Transverse colon (tissue), 4 donors: Measurements from ENCODE around the gene ADAMTS14.

ENCODE experiments used
- CTCF ChIP-seq, 5 experiments: fragments of 200-600 bp in 3 of 5; fragments of 450-650 bp in 2 of 5; sonication (generic) in 3 of 5; IDR thresholded peaks; 1 replicate in 2 of 5; 2 replicates in 3 of 5; pipeline ENCODE4 v1.5.1; 2016 to 2017; ENCODE audit warnings: antibody characterized with exemption in 5 of 5, inconsistent platforms in 3 of 5, mild to moderate bottlenecking in 2 of 5, moderate library complexity in 1 of 5
- EP300 ChIP-seq: sonication (generic); formaldehyde crosslinking; IDR thresholded peaks from one replicate; pipeline ENCODE4 v1.6.1; 2017; ENCODE audit warnings: antibody characterized with exemption, low read depth
- POLR2A ChIP-seq: fragments of 450-650 bp; IDR thresholded peaks from one replicate; pipeline ENCODE4 v1.6.1; 2016; ENCODE audit warnings: antibody characterized with exemption, mild to moderate bottlenecking, moderate library complexity
- POLR2AphosphoS5 ChIP-seq, 3 donors: sonication (generic); formaldehyde crosslinking; IDR thresholded peaks; one replicate each; pipeline ENCODE4 v1.6.1; 2016; ENCODE audit warnings: antibody characterized with exemption in 3 of 3

- TF ChIP-seq CTCF (IDR thresholded peaks at IDR 0.05) (no peak), POLR2AphosphoS5 (IDR thresholded peaks at IDR 0.05) (no peak), POLR2A (no peak), EP300 (no peak)
Observed at GRCh38 chr10:70629338-70629737, 43.0 kb upstream of the ADAMTS14 start.
